HG02840 (cell line): ENCODE results near the gene PATL1.
"Not testable (repeated sequence)": the region's sequence is repeated elsewhere in the genome, so short reads cannot be mapped to it uniquely, and the experiment has no call there.

Experiments used
- ATAC-seq: cut with Tn5 transposase; IDR thresholded peaks from one replicate; pipeline ENCODE4 v1.9.1; 2021; ENCODE audit warnings: mild to moderate bottlenecking, moderate library complexity, moderate number of reproducible peaks; ENCODE audit not compliant: unreplicated experiment, low FRiP score

PATL1 gene, protein sequence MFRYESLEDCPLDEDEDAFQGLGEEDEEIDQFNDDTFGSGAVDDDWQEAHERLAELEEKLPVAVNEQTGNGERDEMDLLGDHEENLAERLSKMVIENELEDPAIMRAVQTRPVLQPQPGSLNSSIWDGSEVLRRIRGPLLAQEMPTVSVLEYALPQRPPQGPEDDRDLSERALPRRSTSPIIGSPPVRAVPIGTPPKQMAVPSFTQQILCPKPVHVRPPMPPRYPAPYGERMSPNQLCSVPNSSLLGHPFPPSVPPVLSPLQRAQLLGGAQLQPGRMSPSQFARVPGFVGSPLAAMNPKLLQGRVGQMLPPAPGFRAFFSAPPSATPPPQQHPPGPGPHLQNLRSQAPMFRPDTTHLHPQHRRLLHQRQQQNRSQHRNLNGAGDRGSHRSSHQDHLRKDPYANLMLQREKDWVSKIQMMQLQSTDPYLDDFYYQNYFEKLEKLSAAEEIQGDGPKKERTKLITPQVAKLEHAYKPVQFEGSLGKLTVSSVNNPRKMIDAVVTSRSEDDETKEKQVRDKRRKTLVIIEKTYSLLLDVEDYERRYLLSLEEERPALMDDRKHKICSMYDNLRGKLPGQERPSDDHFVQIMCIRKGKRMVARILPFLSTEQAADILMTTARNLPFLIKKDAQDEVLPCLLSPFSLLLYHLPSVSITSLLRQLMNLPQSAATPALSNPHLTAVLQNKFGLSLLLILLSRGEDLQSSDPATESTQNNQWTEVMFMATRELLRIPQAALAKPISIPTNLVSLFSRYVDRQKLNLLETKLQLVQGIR

DNA sequence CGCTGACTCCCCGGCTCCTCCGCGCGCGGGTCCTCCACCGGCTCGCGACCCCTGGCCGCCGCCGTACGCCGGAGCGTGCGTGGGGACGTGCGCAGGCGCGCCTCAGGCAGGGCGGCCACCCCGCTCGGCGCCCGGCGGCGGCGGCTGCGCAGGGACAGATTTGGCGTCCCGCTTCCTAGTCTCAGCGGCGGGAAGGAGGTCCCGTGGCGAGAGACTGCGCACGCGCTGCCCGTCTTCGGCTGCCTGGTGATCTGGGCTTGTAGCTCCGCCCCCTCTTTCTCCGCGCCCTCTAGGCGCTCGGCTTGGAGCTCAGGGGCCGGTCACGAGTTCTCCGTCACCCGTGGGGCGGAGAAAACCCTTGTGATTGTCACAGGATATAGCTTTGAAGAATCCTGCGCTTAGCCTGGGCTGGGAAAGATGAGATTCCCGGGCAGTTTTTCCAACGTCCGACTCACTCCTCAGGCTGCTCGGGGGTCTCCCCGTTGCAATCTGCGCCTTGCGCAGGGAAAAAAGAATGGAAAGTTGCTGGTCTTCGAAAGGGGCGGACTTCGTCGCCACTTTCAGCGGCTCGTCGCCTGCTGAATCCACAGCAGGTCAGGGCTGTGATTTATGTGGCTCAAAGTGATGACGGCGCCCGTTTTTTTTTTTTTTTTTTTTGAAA is at the start of gene PATL1:
TSS of gene PATL1 (minus strand) at position 88 of the 661 bp plus-strand sequence. CDS start 142 bp downstream, outside the sequence.
- peak; percentile 98 for ATAC-seq

DNA sequence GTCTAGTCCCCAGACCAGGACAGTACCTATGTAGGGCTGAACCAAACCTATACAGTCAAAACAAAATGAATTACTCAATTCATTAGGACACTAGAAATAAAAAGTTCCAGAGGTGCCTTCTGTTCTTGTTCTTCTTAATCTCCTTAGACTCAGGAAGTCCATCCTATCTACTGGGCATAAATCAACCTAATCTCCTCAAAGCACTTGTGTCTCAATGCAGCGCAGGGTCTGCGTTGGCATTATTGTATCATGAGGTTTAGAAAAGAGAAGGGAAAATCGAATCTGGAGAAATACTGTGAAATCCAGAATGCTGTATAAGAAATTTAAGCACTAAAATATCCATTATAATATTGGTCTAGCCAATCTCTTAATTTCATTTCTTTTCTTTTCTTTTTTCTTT is 47.2 kb upstream of the PATL1 start:
- ATAC-seq: no peak

DNA sequence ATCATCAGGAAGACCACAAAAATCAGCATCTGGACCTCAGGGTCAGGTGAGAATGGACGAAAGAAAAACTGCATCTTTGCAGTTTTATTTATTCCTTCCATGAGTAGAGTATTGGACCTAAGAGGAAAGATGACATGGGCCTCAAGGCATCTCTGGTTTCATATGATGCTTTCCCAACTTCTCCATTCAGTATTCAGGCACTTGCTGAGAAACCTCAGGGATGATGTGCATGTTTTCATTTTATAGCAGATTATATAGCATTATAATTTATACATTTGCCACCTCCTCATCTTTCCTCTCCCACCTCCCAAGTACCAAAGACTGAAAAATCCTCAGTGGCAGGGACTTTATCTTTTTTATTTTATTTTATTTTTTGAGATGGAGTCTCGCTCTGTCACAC is 44.9 kb upstream of the PATL1 start, which contains the start of gene OR10V1:
TSS of gene OR10V1 (minus strand) at position 101 of the 400 bp plus-strand sequence. CDS start at position 101, 0 bp downstream.
- ATAC-seq: no peak

DNA sequence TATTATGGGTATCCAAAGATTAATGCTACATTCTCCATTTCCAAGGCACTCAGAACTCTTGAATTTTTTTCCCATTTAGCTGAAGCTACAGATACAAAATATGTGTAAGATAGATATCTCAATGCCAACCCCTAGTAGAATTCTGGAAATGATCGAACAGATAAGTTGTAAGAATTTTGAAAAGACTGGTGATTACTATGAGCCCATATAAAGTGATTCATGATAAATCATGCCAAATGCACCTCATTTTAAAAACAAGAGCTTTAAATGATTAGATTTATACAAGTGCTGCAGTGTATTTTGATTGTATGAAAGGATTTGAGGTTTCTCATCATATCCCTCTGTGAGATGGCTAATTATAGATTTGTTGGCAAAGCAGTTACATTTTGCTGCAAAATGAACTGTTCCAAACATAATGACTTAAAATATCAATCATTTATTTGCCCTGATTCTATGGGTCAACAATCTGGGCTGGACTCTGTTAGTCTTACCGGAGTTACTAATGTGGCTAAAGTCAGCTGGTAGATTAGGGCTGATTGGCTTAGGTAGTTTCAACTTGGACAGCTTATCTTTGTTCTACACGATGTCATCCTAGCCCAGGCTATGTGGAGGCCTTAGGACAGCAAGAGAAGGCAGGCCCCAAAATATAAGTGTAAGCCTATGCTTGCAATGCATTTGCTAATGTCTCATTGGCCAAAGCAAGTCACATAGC is 41.5 kb upstream of the PATL1 start:
- ATAC-seq: no peak

DNA sequence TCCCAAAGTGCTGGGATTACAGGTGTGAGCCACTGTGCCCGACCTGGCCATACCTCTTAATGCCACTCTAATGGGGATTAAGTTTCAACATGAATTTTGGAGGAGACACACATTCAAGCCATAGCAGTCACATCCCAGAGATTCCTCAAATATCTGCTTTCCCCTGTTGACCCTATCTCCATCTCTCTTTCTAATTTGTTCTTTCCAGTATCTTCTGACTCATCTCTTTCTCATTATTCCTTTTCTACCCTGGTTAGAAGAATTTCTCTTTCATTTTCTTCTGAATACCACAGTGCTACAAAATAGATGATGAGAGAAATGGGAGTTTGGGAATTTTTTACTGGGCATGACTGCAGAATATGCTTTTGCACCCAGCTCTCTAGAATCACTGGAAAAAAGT is 39.7 kb upstream of the PATL1 start:
- ATAC-seq: no peak

DNA sequence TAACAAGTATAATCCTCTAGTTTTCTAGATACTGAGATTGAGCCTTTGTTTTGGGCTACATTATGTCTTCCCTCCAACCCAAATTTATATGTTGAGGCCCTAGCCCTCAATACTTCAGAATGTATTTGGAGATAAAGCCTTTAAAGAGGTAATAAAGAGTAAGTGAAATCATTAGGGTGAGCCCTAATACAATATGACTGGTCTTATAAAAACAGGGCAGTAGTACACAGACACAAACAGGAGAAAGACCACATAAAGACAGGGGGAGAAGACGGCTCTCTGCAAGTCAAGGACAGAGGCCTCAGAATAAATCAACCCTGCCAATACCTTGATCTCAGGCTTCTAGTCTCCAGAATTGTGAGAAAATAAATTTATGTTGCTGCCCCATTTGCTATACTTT is 38.5 kb upstream of the PATL1 start:
- ATAC-seq: no peak

DNA sequence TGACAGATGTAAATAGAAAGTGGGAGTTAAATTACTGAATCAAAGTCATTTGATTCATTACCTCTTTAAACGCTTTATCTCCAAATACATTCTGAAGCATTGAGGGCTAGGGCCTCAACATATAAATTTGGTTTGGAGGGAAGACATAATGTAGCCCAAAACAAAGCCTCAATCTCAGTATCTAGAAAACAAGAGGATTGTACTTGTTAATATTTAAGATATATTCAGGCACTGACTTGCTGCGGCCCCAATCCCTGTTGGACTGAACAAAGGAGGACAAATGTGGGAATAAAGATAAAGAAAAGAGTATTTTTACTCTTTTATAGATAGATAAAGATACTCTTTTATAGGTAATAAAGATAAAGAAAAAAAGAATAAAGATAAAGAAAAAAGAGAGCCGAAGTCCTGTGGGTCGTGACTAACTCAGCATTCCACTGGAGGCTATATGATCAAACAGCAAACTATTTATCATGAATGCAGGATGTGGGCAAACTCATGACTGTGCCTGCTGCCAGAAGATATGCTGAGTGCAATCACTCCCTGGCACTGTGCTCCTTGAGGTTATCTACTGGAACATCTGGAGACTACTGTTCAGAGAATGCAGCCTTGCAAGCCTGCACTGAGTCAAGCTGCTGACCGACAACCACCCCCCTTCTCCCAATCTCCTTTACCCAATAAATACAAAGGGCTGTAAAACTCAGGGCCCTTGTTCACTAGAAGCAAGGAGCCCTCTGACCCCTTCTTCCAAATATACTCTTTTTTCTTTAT is 37.9 kb upstream of the PATL1 start:
- ATAC-seq: no peak

DNA sequence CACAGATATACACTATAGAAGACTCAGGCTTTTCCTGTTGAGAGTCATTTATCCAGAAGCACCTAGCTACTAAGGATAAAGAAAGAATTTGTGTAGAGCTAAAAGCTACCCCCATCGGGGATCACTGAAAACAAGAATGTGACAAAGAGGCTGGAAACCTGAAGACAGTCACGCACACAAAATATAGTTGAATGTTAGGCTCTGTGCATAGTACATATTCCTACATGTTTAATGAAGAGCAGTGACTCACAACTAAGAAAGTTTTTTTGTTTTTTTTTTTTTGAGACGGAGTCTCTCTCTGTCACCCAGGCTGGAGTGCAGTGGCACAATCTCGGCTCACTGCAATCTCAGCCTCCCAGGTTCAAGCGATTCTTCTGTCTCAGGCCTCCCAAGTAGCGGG is 36.5 kb upstream of the PATL1 start:
- ATAC-seq: no peak

DNA sequence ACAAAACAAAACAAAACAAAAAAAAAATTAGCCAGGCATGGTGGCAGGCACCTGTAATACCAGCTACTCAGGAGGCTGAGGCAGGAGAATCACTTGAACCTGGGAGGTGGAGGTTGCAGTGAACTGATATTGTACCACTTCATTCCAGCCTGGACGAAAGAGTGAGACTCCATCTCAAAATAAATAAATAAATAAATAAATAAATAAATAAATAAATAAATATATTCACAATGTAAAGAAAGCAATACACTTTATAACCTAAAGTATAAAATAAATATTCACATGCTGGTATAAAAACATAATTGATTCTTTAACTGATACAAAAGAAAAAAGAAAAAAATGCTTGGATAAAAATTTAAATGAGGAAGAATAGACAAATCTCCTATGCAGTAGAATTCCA is 34.7 kb upstream of the PATL1 start:
- ATAC-seq: not testable (repeated sequence)

DNA sequence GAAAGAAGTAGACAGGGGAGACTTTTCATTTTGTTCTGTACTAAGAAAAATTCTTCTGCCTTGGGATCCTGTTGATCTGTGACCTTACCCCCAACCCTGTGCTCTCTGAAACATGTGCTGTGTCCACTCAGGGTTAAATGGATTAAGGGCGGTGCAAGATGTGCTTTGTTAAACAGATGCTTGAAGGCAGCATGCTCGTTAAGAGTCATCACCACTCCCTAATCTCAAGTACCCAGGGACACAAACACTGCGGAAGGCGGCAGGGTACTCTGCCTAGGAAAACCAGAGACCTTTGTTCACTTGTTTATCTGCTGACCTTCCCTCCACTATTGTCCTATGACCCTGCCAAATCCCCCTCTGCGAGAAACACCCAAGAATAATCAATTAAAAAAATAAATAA is 31.3 kb upstream of the PATL1 start:
- ATAC-seq: not testable (repeated sequence)

DNA sequence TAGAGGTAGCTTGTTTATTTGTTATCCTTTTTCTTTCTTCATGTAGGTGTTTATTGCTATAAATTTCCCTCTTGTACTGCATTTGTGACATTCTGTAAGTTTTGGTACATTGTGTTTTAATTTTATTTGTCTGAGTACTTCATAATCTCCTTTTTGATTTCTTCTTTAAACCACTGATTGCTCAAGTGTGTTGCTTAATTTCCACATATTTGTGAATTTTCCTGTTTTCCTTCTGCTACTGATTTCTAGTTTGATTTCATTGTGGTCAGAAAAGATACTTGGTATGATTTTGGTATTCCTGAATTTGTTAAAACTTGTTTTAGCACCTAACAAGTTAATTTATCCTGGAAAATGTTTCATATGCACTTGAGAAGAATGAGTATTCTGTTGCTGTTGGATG is 29.7 kb upstream of the PATL1 start:
- no peak for ATAC-seq

DNA sequence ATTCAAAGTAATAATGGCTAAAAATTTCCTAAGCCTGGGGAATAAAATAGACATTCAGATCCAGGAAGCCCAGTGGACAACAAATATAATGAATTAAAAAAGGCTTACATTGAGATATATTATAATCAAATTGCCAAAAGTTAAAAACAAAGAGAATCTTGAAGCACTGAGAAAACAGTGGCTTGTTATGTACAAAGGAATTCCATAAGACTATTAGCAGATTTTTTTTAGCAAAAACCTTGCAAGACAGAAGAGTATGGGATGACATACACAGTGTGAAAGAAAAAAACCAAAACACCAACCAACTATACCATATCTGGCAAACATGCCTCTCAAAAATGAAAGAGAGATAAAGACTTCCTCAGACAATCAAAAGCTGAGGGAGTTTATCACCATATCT is 24.1 kb upstream of the PATL1 start:
- no peak for ATAC-seq

DNA sequence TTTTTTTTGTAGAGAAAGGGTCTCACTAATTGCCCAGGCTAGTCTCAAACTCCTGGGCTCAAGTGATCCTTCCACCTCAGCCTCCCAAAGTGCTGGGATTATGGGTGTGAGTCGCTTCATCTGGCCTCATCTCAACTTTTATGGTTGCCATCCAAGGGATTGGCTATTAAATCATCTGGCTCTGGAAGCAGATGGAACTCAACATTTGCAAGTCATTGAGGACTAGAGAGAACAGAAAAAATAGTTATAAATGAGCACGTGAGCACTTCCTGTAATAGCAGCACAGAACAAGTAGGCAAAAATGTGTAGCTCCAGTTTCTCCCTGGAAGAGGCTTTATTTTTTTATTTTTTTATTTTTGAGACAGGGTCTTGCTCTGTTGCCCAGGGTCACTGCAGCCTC is 22.3 kb upstream of the PATL1 start:
- no peak for ATAC-seq

DNA sequence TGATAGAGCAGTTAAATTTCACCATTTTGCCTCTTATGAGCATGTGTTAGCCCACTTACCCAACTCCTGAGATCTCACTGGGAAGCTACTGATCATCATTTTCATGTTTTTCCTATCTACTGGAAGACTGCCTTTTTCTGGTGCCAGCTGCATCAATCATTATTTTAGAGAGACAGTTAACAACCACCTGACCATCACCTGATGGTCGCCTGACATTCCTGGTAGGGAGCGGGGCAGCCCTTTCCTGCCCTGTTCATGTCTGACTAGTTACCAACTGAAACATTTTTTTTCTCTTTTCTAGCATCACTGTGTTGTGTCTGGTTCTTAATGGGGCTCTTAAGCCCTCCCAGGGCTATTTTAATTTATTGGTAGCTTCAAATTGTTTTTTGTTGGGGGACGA is 20.2 kb upstream of the PATL1 start:
- no peak for ATAC-seq

DNA sequence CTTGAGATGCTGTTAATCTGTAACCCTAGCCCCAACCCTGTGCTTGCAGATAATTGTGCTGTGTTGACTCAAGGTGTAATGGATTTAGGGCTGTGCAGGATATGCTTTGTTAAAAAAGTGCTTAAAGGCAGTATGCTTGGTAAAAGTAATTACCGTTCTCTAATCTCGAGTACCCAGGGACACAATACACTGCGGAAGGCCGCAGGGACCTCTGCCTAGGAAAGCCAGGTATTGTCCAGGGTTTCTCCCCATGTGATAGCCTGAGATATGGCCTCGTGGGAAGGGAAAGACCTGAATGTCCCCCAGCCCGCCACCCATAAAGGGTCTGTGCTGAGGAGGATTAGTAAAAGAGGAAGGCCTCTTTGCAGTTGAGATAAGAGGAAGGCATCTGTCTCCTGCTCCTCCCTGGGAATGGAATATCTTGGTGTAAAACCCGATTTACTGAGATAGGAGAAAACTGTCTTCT is 12.5 kb upstream of the PATL1 start:
- not testable (repeated sequence) for ATAC-seq

DNA sequence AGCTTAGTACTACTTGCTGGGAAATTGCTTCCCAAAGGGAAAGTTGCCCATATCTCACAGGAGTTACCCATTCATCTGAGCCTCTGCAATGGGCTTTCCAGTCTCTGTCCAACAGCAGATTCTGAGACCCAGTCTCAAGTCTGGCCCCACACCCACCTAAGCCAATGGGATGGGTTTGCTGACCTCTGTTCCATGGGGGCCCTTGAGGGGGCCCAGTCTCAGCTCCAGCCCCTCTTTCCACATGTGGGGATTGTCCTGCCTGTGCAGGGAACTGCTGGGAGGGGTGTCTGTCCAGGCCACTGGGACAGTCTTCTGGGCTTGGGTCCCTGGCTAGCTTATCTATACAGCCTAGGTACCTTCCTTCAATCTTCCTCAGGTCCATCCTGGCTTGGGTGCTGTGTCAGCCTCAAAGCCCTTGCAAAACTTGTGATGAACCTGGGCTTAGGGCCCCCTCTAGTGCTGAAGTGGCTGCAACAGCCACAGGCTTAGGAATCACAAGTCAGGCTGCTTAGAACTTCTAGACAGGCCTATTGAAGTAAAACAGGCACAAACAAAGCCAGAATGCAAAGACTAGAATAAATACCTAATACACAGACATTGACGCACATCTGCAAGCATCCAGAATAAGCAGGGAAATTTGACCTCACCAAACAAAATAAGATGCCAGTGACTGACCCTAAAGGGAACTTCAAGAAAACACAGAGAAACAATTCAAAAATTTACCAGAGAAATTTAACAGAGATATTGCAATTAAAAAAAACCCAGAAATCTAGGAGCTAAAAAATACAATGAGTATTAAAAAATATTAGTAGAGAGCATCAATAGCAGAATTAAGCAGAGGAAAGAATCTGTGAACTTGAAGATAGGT is 11.7 kb upstream of the PATL1 start:
- peak; percentile 84 for ATAC-seq

DNA sequence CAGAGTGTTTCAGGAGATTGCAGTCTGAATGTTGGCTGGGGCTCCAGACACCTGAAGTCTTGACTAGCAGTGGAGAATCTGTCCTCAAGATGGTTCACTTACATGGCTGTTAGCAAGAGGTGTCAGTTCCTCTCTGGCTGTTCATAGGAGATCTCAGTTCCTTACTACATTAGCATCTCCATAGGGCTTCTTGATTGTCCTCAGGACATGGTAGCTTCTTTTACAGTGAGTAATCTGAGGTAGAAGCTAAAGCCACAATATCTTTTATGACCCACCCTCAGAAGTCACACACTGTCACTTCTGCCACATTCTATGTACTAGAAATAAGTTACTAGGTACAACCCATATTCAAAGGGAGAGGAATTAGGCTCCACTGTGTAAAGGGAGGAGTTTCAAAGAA is 10.5 kb upstream of the PATL1 start:
- no peak for ATAC-seq

DNA sequence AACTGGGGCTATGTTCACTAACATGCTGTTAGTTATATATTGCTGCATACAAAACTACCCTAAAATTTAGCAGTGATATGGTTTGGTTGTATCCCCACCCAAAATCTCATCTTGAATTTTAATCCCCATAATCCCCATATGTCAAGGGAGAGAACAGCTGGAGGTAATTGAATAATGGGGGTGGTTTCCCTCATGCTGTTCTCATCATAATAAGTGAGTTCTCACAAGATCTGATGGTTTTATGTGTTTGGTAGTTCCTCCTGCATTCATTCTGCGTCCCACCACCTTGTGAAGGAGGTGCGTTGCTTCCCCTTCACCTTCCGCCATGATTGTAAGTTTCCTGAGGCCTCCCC is 10.0 kb upstream of the PATL1 start:
- ATAC-seq: no peak
